ENCODE measurements around the gene ALK.

GRCh38 chr2:29260142-29260772 lies 661.1 kb downstream of the ALK start:
- TF ChIP-seq CTCF (conservative IDR thresholded peaks at IDR 0.05; ENCODE audit: low read depth, low read length): no peak
- no peak for TF ChIP-seq EZH2 (IDR thresholded peaks at IDR 0.05; ENCODE audit: borderline replicate concordance, low read depth, low read length, poor library complexity, severe bottlenecking)

All from A673 (cell line).